Neural progenitor cell (in vitro differentiated cells): ENCODE data around the gene LRRN1. TPM values are rescaled to one million over a fixed set of nuclear protein-coding genes. Genes with fewer than 3 reads are reported as not detected.
"Not testable (repeated sequence)": the region's sequence is repeated elsewhere in the genome, so short reads cannot be mapped to it uniquely, and the experiment has no call there.

Experiments
- DNase-seq: peaks from one replicate; pipeline ENCODE4 v3.0.0-alpha.2; 2016; ENCODE audit warnings: low spot score
- H2AFZ ChIP-seq: fragments of 200-600 bp; sonication (generic); replicated peaks from 2 replicates; pipeline ENCODE4 v1.6.1; 2016; ENCODE audit warnings: antibody characterized with exemption
- H3F3A ChIP-seq: fragments of 200-600 bp; sonication (generic); 2 replicates; pipeline ENCODE4 v1.6.1; 2016; ENCODE audit warnings: antibody characterized with exemption, low read depth
- H3K27ac ChIP-seq: fragments of 200-600 bp; sonication (generic); 2 replicates; pipeline ENCODE4 v1.5.1; 2016; ENCODE audit warnings: mild to moderate bottlenecking
- H3K27me3 ChIP-seq: fragments of 200-600 bp; sonication (generic); 2 replicates; pipeline ENCODE4 v1.6.1; 2016; ENCODE audit warnings: mild to moderate bottlenecking, moderate library complexity
- H3K36me3 ChIP-seq: fragments of 200-600 bp; sonication (generic); 2 replicates; pipeline ENCODE4 v1.5.1; 2016
- H3K4me1 ChIP-seq: fragments of 200-600 bp; sonication (generic); 2 replicates; pipeline ENCODE4 v1.6.1; 2016; ENCODE audit warnings: mixed run types
- H3K4me2 ChIP-seq: fragments of 200-600 bp; sonication (generic); 2 replicates; pipeline ENCODE4 v1.6.1; 2016
- H3K4me3 ChIP-seq: fragments of 200-600 bp; sonication (generic); 2 replicates; pipeline ENCODE4 v1.5.1; 2016
- H3K79me2 ChIP-seq: fragments of 200-600 bp; sonication (generic); 2 replicates; pipeline ENCODE4 v1.6.1; 2016; ENCODE audit warnings: low read depth
- H3K9ac ChIP-seq: fragments of 200-600 bp; sonication (generic); 2 replicates; pipeline ENCODE4 v1.6.1; 2016
- H3K9me3 ChIP-seq: fragments of 200-600 bp; sonication (generic); 2 replicates; pipeline ENCODE4 v1.5.1; 2016; ENCODE audit warnings: low read depth
- H4K20me1 ChIP-seq: fragments of 200-600 bp; sonication (generic); 2 replicates; pipeline ENCODE4 v1.6.1; 2016; ENCODE audit warnings: low read depth
- H3K27ac Mint-ChIP-seq: 3 replicates; pipeline ENCODE4 v1.8.0; 2021; ENCODE audit warnings: mixed read lengths
- H3K27me3 Mint-ChIP-seq: 2 replicates; pipeline ENCODE4 v1.8.0; 2022; ENCODE audit warnings: low read depth, mild to moderate bottlenecking, inconsistent platforms, moderate library complexity, mixed read lengths; ENCODE audit not compliant: insufficient read depth
- H3K36me3 Mint-ChIP-seq: 3 replicates; pipeline ENCODE4 v1.8.0; 2021; ENCODE audit warnings: mixed read lengths
- H3K4me1 Mint-ChIP-seq: 3 replicates; pipeline ENCODE4 v1.8.0; 2021; ENCODE audit warnings: mixed read lengths
- H3K4me3 Mint-ChIP-seq: 3 replicates; pipeline ENCODE4 v1.8.0; 2021; ENCODE audit warnings: mild to moderate bottlenecking, moderate library complexity, mixed read lengths
- H3K9me3 Mint-ChIP-seq: 3 replicates; pipeline ENCODE4 v1.8.0; 2020; ENCODE audit warnings: mixed read lengths
- EZH2 ChIP-seq: fragments of 200-600 bp; sonication (generic); IDR thresholded peaks from 2 replicates; pipeline ENCODE4 v1.6.1; 2017; ENCODE audit warnings: antibody characterized with exemption, mild to moderate bottlenecking, moderate library complexity
- EZH2phosphoT487 ChIP-seq: fragments of 200-600 bp; sonication (generic); IDR thresholded peaks from 2 replicates; pipeline ENCODE4 v1.6.1; 2017; ENCODE audit warnings: antibody characterized with exemption
- total RNA-seq: library from RNA; depleted of rRNA; stranded (reverse); fragments of >200 nt; gene quantifications from 2 replicates; pipeline ENCODE4 v1.2.3, GENCODE V29; 2015; ENCODE audit warnings: low replicate concordance
- TF ChIP-seq, protein P1 (sequence below): fragments of 200-600 bp; sonication (generic); IDR thresholded peaks from 2 replicates; pipeline ENCODE4 v1.5.1; 2017; ENCODE audit warnings: antibody characterized with exemption, mild to moderate bottlenecking

Gene LRRN1
- total RNA-seq, 1 donor from 2014 or later = 57.9 TPM

DNA sequence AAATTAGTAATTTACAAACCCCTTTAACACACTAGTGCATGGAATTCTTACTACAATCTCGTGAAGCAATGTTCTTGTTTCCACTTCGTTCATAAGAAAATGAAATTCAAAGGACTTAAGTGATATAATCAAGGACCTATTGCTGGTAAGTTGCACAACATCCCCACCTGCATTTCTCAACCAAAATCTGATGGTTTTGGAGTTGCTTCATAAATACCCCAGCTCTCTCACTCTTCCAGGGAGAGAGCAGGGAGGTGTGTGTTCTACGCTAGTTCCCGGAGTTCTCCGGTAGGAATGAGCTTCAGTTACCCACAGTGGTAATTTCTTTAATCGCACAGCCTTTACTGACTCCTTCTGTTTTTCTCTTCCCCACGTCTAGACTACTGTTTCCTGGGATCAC lies 81.8 kb downstream of the LRRN1 start:
- no peak overlapping the region for H3K9ac ChIP-seq
- no peak overlapping the region for H3K4me3 Mint-ChIP-seq
- no peak overlapping the region for H3K27ac Mint-ChIP-seq
- no peaks in the 10 kb centered on the region for H4K20me1 ChIP-seq
- no peaks in the 10 kb centered on the region for H3K36me3 Mint-ChIP-seq
- H3K4me2 ChIP-seq = no peak overlapping the region
- no peaks in the 10 kb centered on the region for H3K9me3 ChIP-seq
- H3K4me1 Mint-ChIP-seq = peaks cover 4% of the 10 kb centered on the region
- no peaks in the 10 kb centered on the region for H3K36me3 ChIP-seq
- H3K27me3 Mint-ChIP-seq = no peaks in the 10 kb centered on the region
- no peak for DNase-seq
- no peak overlapping the region for H3K27ac ChIP-seq
- H3K4me1 ChIP-seq = no peaks in the 10 kb centered on the region
- H3K27me3 ChIP-seq = no peaks in the 10 kb centered on the region
- no peaks in the 10 kb centered on the region for H3K79me2 ChIP-seq
- no peak overlapping the region for H2AFZ ChIP-seq
- H3K4me3 ChIP-seq = no peak overlapping the region
- TF ChIP-seq EZH2phosphoT487 = no peak
- TF ChIP-seq, protein P1, sequence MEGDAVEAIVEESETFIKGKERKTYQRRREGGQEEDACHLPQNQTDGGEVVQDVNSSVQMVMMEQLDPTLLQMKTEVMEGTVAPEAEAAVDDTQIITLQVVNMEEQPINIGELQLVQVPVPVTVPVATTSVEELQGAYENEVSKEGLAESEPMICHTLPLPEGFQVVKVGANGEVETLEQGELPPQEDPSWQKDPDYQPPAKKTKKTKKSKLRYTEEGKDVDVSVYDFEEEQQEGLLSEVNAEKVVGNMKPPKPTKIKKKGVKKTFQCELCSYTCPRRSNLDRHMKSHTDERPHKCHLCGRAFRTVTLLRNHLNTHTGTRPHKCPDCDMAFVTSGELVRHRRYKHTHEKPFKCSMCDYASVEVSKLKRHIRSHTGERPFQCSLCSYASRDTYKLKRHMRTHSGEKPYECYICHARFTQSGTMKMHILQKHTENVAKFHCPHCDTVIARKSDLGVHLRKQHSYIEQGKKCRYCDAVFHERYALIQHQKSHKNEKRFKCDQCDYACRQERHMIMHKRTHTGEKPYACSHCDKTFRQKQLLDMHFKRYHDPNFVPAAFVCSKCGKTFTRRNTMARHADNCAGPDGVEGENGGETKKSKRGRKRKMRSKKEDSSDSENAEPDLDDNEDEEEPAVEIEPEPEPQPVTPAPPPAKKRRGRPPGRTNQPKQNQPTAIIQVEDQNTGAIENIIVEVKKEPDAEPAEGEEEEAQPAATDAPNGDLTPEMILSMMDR = no peak
- TF ChIP-seq EZH2 = no peak
- H3K9me3 Mint-ChIP-seq = peaks cover under 1% of the 10 kb centered on the region
- no peaks in the 10 kb centered on the region for H3F3A ChIP-seq

DNA sequence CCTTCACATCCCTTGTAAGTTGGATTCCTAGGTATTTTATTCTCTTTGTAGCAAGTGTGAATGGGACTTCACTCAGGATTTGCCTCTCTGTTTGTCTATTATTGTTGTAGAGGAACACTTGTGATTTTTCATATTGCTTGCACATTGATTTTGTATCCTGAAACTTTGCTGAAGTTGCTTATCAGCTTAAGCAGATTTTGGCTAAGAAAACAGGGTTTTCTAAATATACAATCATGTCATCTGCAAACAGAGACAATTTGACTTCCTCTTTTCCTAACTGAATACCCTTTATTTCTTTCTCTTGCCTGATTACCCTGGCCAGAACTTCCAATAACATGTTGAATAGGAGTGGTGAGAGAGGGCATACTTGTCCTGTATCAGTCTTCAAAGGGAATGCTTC lies 88.1 kb downstream of the LRRN1 start:
- H3K4me1 Mint-ChIP-seq, H3K79me2 ChIP-seq: not testable (repeated sequence)

DNA sequence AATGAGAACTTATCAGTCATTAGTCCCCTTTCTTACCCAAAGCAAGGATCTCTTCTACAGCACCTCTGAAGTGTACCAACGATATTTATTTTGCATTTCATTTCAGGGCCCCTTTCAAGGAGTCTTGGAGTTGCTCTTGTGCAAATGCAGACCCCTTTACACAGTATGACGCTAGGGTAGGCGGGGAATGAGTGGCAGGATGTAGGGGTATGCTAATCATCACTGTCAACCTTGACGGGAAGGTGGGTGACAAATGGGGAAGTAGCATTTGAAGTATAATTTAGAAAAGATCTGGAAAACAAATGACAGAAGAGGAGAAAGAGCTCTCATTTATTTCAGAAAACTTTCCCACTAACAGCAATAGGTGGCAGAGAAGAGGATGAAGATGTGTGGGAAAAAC lies 94.4 kb downstream of the LRRN1 start:
- Histone ChIP-seq H3K4me3 (no peak overlapping the region), H3K9ac (no peak overlapping the region), H3K36me3 (no peaks in the 10 kb centered on the region), H3K79me2 (no peaks in the 10 kb centered on the region), H3K4me1 (no peaks in the 10 kb centered on the region), H3F3A (no peaks in the 10 kb centered on the region), H3K27me3 (no peaks in the 10 kb centered on the region), H3K4me2 (no peak overlapping the region), H4K20me1 (no peaks in the 10 kb centered on the region), H2AFZ (no peak overlapping the region), H3K9me3 (no peaks in the 10 kb centered on the region), H3K27ac (no peak overlapping the region)
- H3K4me3 Mint-ChIP-seq = no peak overlapping the region
- DNase-seq = no peak
- TF ChIP-seq, protein P1 = no peak
- TF ChIP-seq EZH2phosphoT487 = no peak
- no peak for TF ChIP-seq EZH2
- peaks cover 3% of the 10 kb centered on the region for H3K36me3 Mint-ChIP-seq
- peaks cover 2% of the 10 kb centered on the region for H3K27me3 Mint-ChIP-seq
- no peak overlapping the region for H3K27ac Mint-ChIP-seq
- peaks cover 16% of the 10 kb centered on the region for H3K9me3 Mint-ChIP-seq
- H3K4me1 Mint-ChIP-seq = no peaks in the 10 kb centered on the region

More for the DNA sequence above, 88.1 kb downstream of the LRRN1 start:
- H3K27ac Mint-ChIP-seq, H2AFZ ChIP-seq, H3K9ac ChIP-seq, H3K4me3 ChIP-seq, H3K36me3 ChIP-seq, H3K4me1 ChIP-seq, DNase-seq, H3K27me3 ChIP-seq, H3K27ac ChIP-seq, H4K20me1 ChIP-seq, H3K4me2 ChIP-seq, H3K36me3 Mint-ChIP-seq, H3K9me3 ChIP-seq, H3F3A ChIP-seq, H3K4me3 Mint-ChIP-seq, H3K27me3 Mint-ChIP-seq: not testable (repeated sequence)
- H3K9me3 Mint-ChIP-seq = peaks cover 32% of the 10 kb centered on the region
